RWPE1 (cell line): ENCODE results near the gene SERGEF.

Experiments used
- CTCF ChIA-PET: fragments of 350-600 bp; sonication (Branson Sonifier 250); formaldehyde crosslinking; extraction: SDS; loops from one replicate; lab custom pipeline; 2021; lab: Yijun Ruan, JAX
- POLR2A ChIA-PET: fragments of 400-600 bp; formaldehyde crosslinking; extraction: SDS; loops from one replicate; lab custom pipeline; 2020; ENCODE audit warnings: antibody characterized with exemption; ENCODE audit not compliant: low non-redundant PET; lab: Yijun Ruan, JAX
- DNase-seq: peaks from one replicate; pipeline ENCODE4 v3.0.0; 2012; ENCODE audit warnings: low spot score
- H3K27ac ChIP-seq: fragments of 450-650 bp; 2 replicates; pipeline ENCODE4 v1.5.1; 2017
- TF ChIP-seq, protein P1 (sequence below): fragments of 450-650 bp; conservative IDR thresholded peaks from 2 replicates; pipeline ENCODE4 v1.5.1; 2017; ENCODE audit warnings: low read depth, mild to moderate bottlenecking

Gene SERGEF

DNA sequence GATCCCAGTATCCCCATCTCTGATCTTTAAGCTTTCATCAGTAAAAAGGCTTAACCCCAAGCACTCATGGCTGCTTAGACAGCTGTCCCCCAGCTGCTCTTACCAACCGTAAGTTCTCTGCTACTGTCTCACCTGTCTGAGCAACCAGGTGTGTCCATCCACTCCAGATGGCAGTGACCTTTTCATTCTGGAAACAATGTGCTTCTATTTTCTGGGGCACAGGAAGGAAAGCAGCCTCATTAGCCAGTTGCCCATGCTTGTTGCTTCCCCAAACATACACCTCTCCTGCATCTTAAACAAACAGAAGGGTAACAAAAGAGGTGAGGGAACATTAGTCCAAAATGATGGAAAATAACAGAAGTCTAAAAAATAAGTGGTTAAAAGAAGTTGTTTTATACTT, 24.4 kb downstream of the SERGEF start:
- ChIA-PET CTCF (no interaction called here), POLR2A (no interaction called here)
- TF ChIP-seq, protein P1, sequence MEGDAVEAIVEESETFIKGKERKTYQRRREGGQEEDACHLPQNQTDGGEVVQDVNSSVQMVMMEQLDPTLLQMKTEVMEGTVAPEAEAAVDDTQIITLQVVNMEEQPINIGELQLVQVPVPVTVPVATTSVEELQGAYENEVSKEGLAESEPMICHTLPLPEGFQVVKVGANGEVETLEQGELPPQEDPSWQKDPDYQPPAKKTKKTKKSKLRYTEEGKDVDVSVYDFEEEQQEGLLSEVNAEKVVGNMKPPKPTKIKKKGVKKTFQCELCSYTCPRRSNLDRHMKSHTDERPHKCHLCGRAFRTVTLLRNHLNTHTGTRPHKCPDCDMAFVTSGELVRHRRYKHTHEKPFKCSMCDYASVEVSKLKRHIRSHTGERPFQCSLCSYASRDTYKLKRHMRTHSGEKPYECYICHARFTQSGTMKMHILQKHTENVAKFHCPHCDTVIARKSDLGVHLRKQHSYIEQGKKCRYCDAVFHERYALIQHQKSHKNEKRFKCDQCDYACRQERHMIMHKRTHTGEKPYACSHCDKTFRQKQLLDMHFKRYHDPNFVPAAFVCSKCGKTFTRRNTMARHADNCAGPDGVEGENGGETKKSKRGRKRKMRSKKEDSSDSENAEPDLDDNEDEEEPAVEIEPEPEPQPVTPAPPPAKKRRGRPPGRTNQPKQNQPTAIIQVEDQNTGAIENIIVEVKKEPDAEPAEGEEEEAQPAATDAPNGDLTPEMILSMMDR, result no peak
- no peak for DNase-seq
- H3K27ac ChIP-seq, result no peak overlapping the region

GRCh38 chr11:17987826-17988225, 25.0 kb downstream of the SERGEF start:
- POLR2A ChIA-PET, result no interaction called here
- H3K27ac ChIP-seq, result no peak overlapping the region
- TF ChIP-seq, protein P1, result no peak
- no peak for DNase-seq
- CTCF ChIA-PET, result interaction anchor here (0.6 kb wide), 1 partner anchor 46 kb away, joined by 4 read pairs; no protein-coding TSS in a partner anchor

DNA sequence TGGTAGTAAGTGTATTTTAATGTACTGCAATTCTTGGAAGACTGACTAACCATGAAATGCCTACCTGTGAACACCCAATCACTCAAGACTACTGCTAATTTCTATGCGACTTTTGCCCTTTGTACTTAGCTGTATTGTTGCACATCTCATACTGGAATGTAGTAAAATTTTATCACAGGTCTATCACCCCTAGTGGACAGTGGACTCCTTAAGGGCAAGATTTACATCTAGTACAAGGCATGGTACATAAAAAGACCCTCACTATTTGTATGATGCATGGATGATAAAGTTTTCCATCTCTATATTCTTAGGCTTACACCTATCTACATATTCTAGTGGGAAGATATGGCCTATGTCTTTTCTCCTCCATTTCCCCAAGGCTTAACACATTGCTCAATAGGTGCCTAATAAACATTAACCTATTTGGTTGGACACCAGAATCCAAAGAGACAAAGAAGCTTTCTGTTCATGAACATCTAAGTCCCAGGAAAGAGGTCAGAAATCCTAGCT, 26.1 kb downstream of the SERGEF start:
- peak overlapping the region; percentile 66 for H3K27ac ChIP-seq
- POLR2A ChIA-PET, result no interaction called here
- CTCF ChIA-PET, result interaction anchor here (0.6 to 1.7 kb wide), 3 partner anchors 21 to 1093 kb away, joined by 3 to 8 read pairs (median 4); no protein-coding TSS in a partner anchor
- TF ChIP-seq, protein P1, result no peak
- no peak for DNase-seq

DNA sequence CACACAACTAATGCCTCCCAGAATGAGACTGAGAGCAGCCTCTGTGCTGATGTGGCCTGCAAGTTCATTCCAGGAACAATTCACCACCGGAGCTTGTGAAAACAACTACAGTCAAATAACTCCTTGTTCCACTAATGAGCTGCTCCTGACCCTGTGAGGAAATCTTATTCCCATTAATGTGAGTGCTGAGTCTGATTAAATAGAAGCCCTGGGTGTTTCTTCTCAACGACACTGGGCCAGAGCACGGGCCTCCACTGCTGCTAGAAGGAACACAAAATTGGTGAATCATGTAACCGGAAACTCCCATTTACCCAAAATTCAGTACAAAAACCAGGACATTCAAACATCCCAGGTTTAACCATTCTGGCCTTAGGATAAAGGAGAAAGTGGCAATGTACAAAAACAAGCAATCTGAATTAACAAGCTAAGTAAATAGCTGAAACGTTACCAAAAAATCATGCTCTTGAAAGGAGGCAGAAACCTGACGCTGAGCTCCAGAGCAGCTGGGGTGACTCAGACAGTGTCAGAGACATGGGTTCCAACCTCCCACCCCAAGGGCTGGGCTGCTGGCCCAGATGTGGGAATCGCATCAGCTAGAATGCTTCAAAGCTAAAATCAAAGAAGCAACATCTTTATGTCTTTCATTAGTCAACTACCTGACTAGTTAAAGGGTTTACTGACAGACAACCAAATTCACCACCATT, 26.7 kb downstream of the SERGEF start:
- CTCF ChIA-PET, result interaction anchor here (0.6 to 1.7 kb wide), 3 partner anchors 20 to 255 kb away, joined by 3 to 8 read pairs (median 4); no protein-coding TSS in a partner anchor
- peak overlapping the region; percentile 66 for H3K27ac ChIP-seq
- TF ChIP-seq, protein P1, result no peak
- DNase-seq, result peak; percentile 55
- POLR2A ChIA-PET, result no interaction called here

- CTCF ChIA-PET, result interaction anchor here (1.7 kb wide), 1 partner anchor 255 kb away, joined by 8 read pairs; no protein-coding TSS in a partner anchor
- TF ChIP-seq, protein P1, result no peak
- POLR2A ChIA-PET, result no interaction called here
- H3K27ac ChIP-seq, result no peak overlapping the region
- DNase-seq, result peak; percentile 85
These were observed 27.3 kb downstream of the SERGEF start for GRCh38 chr11:17985517-17985916.

DNA sequence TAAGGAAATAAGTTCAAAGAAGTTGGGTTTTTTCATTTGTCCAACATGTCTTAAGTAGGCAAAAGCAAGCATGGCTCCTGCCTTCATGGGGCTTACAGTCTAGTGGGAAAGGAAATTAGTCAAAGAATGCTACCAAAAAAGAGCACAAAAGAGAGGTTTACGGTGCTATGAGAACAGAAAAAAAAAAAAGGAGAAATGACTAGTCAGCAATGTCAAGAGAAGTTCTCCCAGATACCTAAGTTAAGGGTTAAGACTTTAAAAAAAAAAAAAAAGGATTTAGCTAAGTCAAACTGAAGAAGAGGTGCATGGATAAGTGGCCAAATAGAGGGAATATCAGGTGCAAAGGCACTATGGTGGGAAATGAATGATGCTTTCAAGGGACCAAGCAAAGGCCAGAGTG, 29.3 kb downstream of the SERGEF start:
- ChIA-PET CTCF (interaction anchor here (1.5 kb wide), 1 partner anchor 253 kb away, joined by 4 read pairs; no protein-coding TSS in a partner anchor), POLR2A (no interaction called here)
- no peak for DNase-seq
- no peak overlapping the region for H3K27ac ChIP-seq
- TF ChIP-seq, protein P1, result no peak
